ENCODE data around the gene POU1F1.

- TF ChIP-seq GATA2 (IDR thresholded peaks at IDR 0.05; ENCODE audit: low read depth, low read length) = no peak
- TF ChIP-seq GATA3 (IDR thresholded peaks at IDR 0.05; ENCODE audit: low read depth, low read length) = no peak
These were observed 29.5 kb downstream of the POU1F1 start for GRCh38 chr3:87246662-87247429.
